ENCODE measurements around the gene PRR15.
A peak's percentile ranks its signal among the peaks of the same experiment; 100 is the strongest.

PRR15 gene

DNA sequence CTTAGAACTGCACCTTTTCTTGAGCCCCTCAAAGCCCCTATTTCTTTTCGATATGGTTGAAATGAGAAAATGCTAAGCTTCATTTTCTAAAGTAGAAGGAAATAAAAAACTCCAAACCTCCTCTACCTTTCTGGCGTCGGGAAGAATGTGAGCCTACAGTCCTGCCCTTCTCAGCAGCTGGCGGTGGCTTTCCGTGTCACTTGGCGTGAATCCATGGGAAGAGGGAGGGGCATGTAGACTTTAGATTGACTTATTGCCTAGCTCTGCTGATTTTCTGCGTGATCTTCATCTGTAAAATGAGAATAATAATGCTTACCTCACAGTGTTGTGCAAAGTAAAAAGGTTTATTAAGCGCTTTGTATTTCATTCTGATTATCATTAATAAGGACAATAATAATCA, 35.0 kb downstream of the PRR15 start:
- TF ChIP-seq, protein P1, sequence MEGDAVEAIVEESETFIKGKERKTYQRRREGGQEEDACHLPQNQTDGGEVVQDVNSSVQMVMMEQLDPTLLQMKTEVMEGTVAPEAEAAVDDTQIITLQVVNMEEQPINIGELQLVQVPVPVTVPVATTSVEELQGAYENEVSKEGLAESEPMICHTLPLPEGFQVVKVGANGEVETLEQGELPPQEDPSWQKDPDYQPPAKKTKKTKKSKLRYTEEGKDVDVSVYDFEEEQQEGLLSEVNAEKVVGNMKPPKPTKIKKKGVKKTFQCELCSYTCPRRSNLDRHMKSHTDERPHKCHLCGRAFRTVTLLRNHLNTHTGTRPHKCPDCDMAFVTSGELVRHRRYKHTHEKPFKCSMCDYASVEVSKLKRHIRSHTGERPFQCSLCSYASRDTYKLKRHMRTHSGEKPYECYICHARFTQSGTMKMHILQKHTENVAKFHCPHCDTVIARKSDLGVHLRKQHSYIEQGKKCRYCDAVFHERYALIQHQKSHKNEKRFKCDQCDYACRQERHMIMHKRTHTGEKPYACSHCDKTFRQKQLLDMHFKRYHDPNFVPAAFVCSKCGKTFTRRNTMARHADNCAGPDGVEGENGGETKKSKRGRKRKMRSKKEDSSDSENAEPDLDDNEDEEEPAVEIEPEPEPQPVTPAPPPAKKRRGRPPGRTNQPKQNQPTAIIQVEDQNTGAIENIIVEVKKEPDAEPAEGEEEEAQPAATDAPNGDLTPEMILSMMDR (IDR thresholded peaks at IDR 0.05; ENCODE audit: low read depth, low read length), result no peak
- DNase-seq (ENCODE audit: low read depth in 2 of 2), result no peak
- H3K4me3 ChIP-seq (replicated peaks in 1 of 2; ENCODE audit: low read depth in 2 of 2, low read length in 2 of 2), result no peak overlapping the region

DNA sequence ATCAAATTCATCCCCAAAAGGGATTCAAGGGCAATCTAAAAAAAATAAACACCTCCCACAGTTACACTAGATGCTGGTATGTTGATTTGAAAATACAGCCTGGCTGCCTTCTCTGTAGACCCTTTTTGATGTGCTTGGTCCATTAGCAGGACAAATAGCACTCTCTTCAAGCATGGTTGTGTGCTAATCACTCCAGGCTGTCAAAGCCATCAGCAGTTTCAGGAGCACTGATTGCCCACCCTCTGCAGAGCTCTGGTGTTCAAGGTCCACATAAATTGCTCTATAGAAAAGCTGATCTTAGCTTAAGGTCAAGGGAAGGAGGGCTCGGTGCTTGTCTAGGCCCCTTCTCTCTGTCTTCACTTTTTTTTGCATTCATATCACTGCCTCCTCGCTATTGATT, 35.4 kb downstream of the PRR15 start:
- DNase-seq (ENCODE audit: low read depth in 2 of 2), result no peak
- TF ChIP-seq, protein P1 (IDR thresholded peaks at IDR 0.05; ENCODE audit: low read depth, low read length), result no peak
- H3K4me3 ChIP-seq (replicated peaks in 1 of 2; ENCODE audit: low read depth in 2 of 2, low read length in 2 of 2), result no peak overlapping the region

DNA sequence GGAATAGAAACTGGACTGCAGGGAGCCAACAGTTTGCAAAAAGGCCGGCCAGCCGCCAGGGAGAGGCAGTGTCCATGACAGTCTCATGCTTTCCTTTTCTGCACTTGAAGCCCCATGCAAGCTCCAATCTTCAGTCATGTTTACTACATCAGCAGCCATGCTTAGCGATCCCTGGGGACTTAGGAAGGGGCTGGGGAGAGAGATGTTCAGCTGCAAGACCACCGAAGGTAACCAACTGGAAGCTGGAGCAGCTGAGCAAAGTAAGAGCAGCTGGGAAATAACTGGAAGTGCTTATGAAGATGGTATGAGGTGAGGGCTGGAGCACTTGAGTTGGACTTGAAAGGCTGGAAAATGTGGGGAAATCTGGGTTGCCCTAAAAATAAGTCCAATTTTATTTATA, 37.0 kb downstream of the PRR15 start:
- no peak overlapping the region for H3K4me3 ChIP-seq (replicated peaks in 1 of 2; ENCODE audit: low read depth in 2 of 2, low read length in 2 of 2)
- DNase-seq (ENCODE audit: low read depth in 2 of 2), result no peak
- TF ChIP-seq, protein P1 (IDR thresholded peaks at IDR 0.05; ENCODE audit: low read depth, low read length), result no peak

DNA sequence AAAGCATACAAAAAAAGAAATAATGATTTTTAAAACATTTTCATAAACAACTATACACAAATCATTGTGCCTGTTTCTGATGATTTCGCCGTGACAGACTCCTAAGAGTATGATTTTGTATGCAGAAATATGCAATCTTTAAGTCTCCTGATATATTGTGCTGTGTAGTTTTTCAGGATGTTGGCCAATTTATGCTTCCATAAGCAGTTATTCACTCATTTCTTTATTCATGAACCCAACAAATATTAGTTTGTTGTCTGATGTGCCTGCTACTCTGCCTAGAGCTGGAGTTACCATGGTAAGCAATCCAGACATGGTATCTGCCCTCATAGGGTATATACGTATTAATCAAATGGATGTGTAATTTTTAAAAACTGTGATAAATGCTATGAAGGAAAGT, 40.4 kb downstream of the PRR15 start:
- TF ChIP-seq, protein P1 (IDR thresholded peaks at IDR 0.05; ENCODE audit: low read depth, low read length), result no peak
- no peak overlapping the region for H3K4me3 ChIP-seq (replicated peaks in 1 of 2; ENCODE audit: low read depth in 2 of 2, low read length in 2 of 2)
- no peak for DNase-seq (ENCODE audit: low read depth in 2 of 2)

DNA sequence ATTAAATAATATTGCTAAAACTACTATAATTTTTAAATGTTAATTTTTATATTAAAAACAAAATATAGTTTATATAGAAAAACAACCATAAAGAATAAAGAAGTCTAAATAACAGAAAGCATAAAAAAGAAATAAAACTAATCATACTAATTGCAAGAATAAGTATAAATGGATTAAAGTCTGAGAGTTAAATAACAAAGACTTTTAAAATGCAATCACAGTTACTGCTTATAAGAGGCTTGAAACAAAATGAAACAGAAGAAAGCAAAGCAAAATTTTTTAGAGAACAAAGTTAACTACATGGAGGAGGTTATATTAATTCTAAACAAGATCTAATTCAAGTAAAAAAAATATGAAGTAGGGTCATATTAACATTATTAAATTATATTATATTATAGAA, 41.1 kb downstream of the PRR15 start:
- no peak for DNase-seq (ENCODE audit: low read depth in 2 of 2)
- TF ChIP-seq, protein P1 (IDR thresholded peaks at IDR 0.05; ENCODE audit: low read depth, low read length), result no peak
- H3K4me3 ChIP-seq (replicated peaks in 1 of 2; ENCODE audit: low read depth in 2 of 2, low read length in 2 of 2), result no peak overlapping the region

DNA sequence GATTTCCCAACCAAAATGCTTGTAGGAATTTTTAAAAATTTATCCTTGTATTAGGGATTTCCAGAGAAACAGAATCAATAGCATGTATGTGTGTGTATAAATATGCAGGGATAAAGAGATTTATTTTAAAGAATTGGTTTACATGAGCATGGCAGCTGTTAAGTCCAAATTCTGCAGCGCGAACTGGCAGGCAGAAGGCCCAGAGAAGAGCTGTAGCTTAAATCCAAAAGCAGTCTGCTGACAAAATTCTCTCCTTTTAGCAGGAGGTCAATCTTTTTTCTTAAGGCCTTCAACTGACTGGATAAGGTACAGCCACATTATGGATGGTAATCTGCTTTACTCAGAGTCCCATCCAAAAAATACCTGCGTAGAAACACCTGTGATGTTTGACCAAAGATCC, 42.0 kb downstream of the PRR15 start:
- TF ChIP-seq, protein P1 (IDR thresholded peaks at IDR 0.05; ENCODE audit: low read depth, low read length), result no peak
- no peak for DNase-seq (ENCODE audit: low read depth in 2 of 2)
- H3K4me3 ChIP-seq (replicated peaks in 1 of 2; ENCODE audit: low read depth in 2 of 2, low read length in 2 of 2), result no peak overlapping the region

DNA sequence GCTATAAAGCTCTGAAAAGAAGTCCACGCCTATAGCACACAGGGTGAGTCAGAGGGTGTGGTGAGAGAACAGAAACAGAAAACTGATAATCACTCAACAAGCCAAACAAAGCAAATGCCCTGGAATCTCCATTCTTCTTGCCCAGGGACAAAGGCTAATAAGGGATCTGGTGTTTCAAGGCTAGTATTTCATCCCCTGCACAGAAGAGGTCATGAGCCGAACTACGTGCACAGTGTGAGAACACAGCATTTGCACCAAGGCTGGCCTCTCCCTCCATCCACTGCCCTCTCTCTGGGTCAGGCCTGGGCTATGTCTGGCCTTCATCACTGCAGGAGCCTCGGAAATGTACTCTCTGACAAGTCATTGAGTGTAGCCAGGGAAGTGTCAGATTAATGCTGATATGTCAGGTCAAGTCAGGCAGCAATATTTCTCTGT, 42.7 kb downstream of the PRR15 start:
- H3K4me3 ChIP-seq (replicated peaks in 1 of 2; ENCODE audit: low read depth in 2 of 2, low read length in 2 of 2), result no peak overlapping the region
- TF ChIP-seq, protein P1 (IDR thresholded peaks at IDR 0.05; ENCODE audit: low read depth, low read length), result no peak
- peak; percentile 78 to 93 for DNase-seq (ENCODE audit: low read depth in 2 of 2)

All from cardiac fibroblast (primary cell).